Testis (tissue), 2 donors: ENCODE results near the gene SPRY4.

Experiments used
- CTCF ChIP-seq, 3 experiments: fragments of 450-650 bp in 2 of 3; fragments of 200-600 bp in 1 of 3; sonication (generic) in 1 of 3; IDR thresholded peaks; one replicate each; pipeline ENCODE4 v1.5.1; 2016 to 2019; ENCODE audit warnings: antibody characterized with exemption in 3 of 3, mild to moderate bottlenecking in 2 of 3, moderate library complexity in 1 of 3
- POLR2A ChIP-seq: fragments of 450-650 bp; IDR thresholded peaks from one replicate; pipeline ENCODE4 v1.6.1; 2017; ENCODE audit warnings: antibody characterized with exemption, mild to moderate bottlenecking, moderate library complexity

DNA sequence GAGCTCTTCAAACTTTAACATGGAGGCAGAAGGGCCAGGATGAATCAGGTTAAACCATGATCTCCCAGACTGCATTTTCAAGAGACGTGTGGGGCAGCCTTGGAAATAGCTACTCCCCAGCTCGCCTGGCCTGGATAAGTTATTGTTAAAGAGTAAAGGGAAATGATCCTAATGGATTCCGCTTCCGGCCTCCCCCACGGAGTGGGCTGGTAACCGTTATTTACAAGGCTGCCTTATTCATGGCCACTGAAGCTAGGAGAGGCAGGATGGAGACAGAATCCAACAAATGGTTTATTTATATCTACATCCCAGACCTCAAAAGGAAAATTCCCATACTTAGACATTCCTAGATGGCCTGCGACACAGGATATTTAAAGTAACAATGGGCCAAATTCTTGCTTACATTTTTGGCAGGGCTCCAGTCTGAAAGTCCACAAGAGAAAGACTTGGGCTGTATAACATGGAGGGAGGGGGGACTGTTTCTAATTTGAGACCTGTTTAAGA is 27.9 kb downstream of the SPRY4 start:
- no peak for TF ChIP-seq CTCF (IDR thresholded peaks at IDR 0.05)
- no peak for TF ChIP-seq POLR2A
